Hindlimb muscle (tissue), 1 donor: ENCODE data around the gene AZI2. TPM values are rescaled to one million over a fixed set of nuclear protein-coding genes. Genes with fewer than 3 reads are reported as not detected.

Source experiments
- DNase-seq: peaks from one replicate; pipeline ENCODE4 v3.0.0-alpha.2; 2013
- polyA plus RNA-seq: library from polyadenylated mRNA; unstranded; fragments of 120-200 nt; gene quantifications from one replicate; pipeline ENCODE4 v1.2.1, GENCODE V29; 2013; ENCODE audit not compliant: insufficient read length

The AZI2 gene
- polyA plus RNA-seq, 1 donor, result 69.2 TPM

DNA sequence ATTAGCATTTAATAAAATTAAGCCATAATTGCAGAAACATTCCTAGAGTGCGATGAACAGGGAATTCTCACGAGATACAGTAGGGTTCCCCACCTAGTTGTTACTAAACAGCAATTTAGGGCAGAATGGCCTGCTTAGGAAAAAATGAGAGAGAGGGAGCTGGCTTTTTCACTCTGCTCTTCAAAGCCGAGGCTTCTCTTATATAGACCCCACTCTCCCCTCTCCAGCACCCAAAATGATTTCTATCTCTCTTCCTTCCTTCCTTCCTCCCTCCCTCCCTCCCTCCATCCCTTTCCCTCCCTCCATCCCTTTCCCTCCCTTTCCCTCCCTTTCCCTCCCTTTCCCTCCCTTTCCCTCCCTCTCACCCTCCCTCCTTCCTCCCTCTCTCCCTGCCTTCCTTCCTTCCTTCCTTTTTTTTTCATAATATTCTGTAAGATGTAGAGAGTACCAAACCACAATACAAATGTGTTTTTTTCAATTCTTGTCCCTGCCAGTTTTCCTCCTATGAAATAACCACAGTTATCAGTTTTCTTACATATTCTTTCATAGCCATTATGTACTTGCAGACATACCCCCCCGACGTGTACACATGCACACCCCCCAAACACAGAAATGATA, 48.2 kb downstream of the AZI2 start:
- DNase-seq, result no peak

DNA sequence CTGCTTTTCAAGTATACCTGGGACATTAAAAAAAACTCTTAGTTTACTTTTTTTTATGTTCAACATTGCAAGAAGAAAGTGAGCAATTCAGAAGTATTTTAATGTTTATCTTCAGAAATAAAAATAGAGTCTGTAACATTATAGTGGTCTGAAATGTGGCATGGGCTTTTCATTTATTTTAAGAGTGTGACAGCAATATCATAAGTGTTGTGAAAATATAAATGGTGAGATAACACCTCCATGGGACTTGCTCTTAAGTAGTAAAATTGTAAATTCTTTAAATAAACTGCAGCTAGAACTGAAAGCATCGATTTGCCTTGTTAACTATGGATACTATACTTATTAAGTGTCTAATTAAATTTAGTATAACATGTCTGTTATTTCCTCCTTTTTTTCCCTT, 48.9 kb downstream of the AZI2 start:
- DNase-seq, result no peak

- DNase-seq, result no peak
These were observed 52.6 kb downstream of the AZI2 start for GRCh38 chr3:28295898-28296490.

DNA sequence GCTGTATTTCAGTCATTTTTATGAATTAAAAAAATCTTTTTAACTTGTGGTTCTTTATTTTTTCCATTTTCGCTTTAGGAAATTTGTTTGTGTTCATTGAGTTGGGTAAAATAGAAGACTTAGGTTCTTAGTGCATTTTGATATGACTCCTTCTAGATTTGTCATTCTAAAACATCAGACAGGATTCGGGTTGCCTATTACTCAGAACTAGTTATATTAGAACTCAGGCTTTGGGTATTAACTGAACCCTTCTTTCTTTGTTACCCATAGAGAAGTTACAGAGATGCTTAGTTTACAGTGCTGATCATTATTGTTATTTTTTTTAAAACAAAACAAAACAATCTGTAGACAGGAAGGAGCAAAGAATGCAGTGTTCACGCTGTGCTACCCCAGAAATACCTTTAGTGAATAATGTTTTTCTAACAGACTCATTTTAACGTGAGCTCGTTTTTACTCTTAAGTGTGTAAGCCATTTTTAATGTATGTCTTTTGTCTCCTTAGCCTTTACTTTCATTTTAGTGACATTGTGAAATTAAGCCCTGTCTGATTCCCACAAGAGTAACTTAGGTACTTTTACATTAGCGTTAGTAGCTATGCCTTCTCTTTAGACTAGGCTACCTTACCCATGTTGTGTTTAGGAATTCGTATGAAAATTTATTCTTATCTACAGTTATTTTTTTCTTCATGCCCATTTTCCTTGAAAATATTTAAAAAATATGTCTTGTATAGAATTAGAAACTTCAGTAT, 53.8 kb downstream of the AZI2 start:
- DNase-seq, result no peak

- no peak for DNase-seq
These were observed 56.0 kb downstream of the AZI2 start for GRCh38 chr3:28292622-28293021.

- no peak for DNase-seq
These were observed 57.0 kb downstream of the AZI2 start for GRCh38 chr3:28291577-28291976.

DNA sequence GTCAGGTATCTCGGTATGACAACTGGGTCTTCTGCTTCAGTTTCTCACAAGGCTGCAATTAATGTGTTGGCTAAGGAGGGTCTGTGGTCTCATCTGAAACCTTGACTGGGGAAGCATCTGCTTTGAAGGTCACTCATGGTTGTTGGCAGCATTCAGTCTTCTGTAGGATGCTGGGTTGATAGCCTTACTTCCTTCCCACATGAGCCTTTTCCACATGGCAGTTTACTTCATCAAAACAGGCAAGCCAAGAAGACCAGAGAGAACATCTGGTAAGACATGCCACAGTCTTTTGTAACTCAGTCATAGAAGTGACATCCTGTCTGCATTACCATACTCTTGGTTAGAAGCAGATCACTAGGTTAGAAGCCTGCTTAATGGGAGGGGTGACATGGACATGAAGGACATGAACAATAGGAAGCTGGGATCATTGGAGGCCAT, 57.7 kb downstream of the AZI2 start:
- DNase-seq, result no peak

GRCh38 chr3:28287046-28287445, 61.6 kb downstream of the AZI2 start:
- no peak for DNase-seq

DNA sequence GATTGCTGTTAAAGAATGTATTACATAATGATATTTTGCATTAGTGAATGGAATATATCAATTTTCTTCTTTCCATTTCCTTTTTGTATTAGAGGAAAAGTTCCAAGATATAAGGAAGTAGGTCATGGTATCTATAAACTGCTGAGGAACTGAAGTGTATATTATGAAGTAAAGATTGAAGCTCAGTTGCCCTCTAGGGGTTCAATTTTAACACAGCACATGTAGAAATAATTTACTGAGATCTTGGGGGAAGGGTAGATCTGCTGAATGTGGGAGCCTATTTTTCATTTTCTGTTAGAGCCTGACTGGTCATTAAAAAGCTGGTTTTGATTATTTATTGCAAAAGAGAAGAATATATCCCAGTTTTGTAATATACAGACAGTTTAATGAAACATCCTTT, 62.0 kb downstream of the AZI2 start:
- DNase-seq, result peak; percentile 27

DNA sequence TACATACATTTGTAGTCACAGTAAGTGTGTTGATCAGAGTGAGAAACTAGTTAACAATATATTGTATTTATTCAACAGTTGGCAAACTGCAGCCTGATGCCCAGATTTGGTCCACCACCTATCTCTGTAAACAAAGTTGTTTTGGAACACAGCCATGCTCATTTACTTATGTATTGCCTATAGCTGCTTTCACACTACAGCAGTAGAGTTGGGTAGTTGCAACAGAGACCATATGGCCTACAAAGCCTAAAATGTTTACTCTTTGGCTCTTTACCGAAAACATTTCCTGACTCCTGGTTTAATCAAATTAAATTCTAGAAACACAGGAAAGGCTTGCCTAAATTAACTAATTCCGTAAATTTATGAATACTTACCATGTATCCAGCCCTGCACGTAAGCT, 67.8 kb downstream of the AZI2 start:
- DNase-seq, result no peak

DNA sequence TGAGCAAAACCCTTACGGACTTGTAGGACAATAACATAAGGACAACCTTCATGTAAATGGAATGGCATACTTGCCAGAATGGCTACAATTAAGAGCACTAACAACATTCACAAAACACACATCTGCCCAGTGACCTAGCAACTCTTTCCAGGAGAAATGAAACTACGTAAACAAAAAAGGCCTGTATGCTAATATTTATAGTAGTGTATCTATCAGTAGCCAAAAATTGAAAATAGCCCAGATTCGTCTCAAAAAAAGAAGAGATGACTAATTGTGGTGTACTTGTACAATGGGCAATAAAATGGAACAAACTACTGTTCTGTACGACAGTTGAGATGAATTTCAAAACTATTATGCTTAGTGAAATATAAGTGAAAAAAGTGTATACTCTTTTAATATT, 68.9 kb downstream of the AZI2 start:
- DNase-seq, result no peak

GRCh38 chr3:28278918-28279317, 69.7 kb downstream of the AZI2 start:
- no peak for DNase-seq

DNA sequence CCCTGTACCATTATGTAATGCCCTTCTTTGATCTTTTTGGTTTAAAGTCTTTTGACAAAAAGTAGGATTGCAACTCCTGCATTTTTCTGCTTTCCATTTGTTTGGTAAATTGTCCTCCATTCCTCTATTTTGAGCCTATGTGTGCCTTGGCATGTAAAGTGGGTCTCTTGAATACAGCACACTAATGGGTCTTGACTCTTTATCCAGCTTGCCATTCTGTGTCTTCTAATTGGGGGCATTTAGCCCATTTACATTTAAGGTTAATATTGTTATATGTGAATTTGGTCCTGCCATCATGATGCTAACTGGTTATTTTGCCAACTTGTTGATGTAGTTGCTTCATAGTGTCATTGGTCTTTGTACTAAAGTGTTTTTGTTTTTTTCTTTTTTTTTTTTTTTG, 74.8 kb downstream of the AZI2 start:
- DNase-seq, result no peak

Other genes starting within 250 kb of the AZI2 start
- 24.9 TPM for gene CMC1, start 107.2 kb downstream of the AZI2 start, polyA plus RNA-seq
- 2.2 TPM for gene ZCWPW2, start 103 bp downstream of the AZI2 start, polyA plus RNA-seq